ENCODE results near the gene ANTKMT.

Gene ANTKMT

DNA sequence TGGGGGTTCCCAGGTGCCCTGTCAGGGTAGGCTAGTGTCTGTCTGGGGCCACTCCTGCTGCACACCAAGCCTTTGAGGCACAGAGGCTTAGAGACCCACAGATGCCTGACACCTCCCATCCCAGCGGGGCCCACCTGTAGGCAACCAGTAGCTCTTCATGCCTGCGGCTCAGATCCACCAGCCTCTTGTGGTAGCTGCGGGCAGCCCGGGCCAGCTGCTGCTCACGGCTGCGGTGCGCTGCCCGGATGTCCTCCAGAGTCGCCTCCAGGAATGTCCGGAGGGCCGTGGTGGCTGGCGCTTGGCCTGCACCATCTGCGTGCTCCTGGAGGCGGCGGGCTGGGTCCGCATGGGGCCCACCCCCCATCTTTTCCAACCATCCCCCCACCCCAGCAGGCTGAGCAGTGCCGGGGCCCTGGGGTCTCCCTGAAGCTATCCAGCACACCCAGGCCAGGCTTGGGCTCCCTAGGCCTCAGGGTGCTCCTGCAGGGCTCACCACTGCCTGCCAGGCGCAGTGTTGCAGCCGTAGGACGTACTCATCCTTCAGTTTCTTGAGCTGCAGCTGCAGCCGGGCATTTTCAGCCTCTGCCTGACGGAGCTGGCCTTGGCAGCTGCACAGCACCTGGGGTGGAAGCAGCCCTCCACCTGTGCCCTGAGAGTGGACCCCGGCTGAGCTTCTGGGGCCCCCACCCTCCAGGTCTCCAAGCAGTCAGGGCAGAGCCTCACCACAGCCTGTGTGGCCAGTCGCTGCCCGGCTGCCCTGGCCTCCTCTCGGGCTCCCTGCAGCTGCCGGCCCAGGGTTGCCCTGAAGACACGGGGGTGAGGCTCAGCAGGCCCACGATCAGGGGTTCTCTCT lies 3.5 kb downstream of the ANTKMT start:
- no peak overlapping the region for H3K27ac ChIP-seq (replicated peaks)
- H3K27me3 ChIP-seq (ENCODE audit: insufficient read depth, poor library complexity, severe bottlenecking): no peaks in the 10 kb centered on the region
- H3K4me3 ChIP-seq (replicated peaks; ENCODE audit: insufficient read depth, low read length): no peak overlapping the region
- no peak for DNase-seq (ENCODE audit: low read depth in 1 of 2, low spot score in 1 of 2)
- no peak for TF ChIP-seq POLR2AphosphoS5 (IDR thresholded peaks at IDR 0.05; ENCODE audit: low read depth)
- no peak for TF ChIP-seq GABPA (IDR thresholded peaks at IDR 0.05; ENCODE audit: low read depth)
- TF ChIP-seq, protein P1, sequence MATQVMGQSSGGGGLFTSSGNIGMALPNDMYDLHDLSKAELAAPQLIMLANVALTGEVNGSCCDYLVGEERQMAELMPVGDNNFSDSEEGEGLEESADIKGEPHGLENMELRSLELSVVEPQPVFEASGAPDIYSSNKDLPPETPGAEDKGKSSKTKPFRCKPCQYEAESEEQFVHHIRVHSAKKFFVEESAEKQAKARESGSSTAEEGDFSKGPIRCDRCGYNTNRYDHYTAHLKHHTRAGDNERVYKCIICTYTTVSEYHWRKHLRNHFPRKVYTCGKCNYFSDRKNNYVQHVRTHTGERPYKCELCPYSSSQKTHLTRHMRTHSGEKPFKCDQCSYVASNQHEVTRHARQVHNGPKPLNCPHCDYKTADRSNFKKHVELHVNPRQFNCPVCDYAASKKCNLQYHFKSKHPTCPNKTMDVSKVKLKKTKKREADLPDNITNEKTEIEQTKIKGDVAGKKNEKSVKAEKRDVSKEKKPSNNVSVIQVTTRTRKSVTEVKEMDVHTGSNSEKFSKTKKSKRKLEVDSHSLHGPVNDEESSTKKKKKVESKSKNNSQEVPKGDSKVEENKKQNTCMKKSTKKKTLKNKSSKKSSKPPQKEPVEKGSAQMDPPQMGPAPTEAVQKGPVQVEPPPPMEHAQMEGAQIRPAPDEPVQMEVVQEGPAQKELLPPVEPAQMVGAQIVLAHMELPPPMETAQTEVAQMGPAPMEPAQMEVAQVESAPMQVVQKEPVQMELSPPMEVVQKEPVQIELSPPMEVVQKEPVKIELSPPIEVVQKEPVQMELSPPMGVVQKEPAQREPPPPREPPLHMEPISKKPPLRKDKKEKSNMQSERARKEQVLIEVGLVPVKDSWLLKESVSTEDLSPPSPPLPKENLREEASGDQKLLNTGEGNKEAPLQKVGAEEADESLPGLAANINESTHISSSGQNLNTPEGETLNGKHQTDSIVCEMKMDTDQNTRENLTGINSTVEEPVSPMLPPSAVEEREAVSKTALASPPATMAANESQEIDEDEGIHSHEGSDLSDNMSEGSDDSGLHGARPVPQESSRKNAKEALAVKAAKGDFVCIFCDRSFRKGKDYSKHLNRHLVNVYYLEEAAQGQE (IDR thresholded peaks at IDR 0.05; ENCODE audit: insufficient replicate concordance, low read depth): no peak
- TF ChIP-seq SPI1 (IDR thresholded peaks at IDR 0.05; ENCODE audit: borderline replicate concordance, low read depth): no peak
- TF ChIP-seq, protein P2, sequence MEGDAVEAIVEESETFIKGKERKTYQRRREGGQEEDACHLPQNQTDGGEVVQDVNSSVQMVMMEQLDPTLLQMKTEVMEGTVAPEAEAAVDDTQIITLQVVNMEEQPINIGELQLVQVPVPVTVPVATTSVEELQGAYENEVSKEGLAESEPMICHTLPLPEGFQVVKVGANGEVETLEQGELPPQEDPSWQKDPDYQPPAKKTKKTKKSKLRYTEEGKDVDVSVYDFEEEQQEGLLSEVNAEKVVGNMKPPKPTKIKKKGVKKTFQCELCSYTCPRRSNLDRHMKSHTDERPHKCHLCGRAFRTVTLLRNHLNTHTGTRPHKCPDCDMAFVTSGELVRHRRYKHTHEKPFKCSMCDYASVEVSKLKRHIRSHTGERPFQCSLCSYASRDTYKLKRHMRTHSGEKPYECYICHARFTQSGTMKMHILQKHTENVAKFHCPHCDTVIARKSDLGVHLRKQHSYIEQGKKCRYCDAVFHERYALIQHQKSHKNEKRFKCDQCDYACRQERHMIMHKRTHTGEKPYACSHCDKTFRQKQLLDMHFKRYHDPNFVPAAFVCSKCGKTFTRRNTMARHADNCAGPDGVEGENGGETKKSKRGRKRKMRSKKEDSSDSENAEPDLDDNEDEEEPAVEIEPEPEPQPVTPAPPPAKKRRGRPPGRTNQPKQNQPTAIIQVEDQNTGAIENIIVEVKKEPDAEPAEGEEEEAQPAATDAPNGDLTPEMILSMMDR (IDR thresholded peaks at IDR 0.05; ENCODE audit: insufficient read depth, low read length): no peak

DNA sequence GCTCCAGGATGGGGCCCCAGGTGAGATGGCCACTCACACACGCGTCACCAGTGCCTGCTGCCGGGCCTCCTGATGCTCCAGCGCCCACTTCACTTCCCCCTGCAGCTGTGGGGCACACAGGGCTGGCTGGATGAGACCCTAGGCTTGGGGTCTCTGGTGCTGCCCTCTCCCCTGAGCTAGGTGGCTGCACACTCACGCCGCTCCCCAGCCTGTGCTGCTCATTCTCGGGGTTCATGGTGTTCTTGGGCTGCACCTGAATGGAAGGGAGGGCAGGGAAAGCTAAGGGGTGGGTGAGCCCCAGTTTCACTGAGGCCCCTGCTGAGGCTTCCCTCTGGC lies 4.1 kb downstream of the ANTKMT start:
- Histone ChIP-seq H3K4me3 (replicated peaks; ENCODE audit: insufficient read depth, low read length) (no peak overlapping the region), H3K27ac (replicated peaks) (no peak overlapping the region), H3K27me3 (ENCODE audit: insufficient read depth, poor library complexity, severe bottlenecking) (no peaks in the 10 kb centered on the region)
- DNase-seq (ENCODE audit: low read depth in 1 of 2, low spot score in 1 of 2): no peak
- TF ChIP-seq GABPA (IDR thresholded peaks at IDR 0.05; ENCODE audit: low read depth) (no peak), POLR2AphosphoS5 (IDR thresholded peaks at IDR 0.05; ENCODE audit: low read depth) (no peak; the same call in 1 of the 2 replicates), SPI1 (IDR thresholded peaks at IDR 0.05; ENCODE audit: borderline replicate concordance, low read depth) (no peak)
- TF ChIP-seq, protein P1 (IDR thresholded peaks at IDR 0.05; ENCODE audit: insufficient replicate concordance, low read depth): no peak
- TF ChIP-seq, protein P2 (IDR thresholded peaks at IDR 0.05; ENCODE audit: insufficient read depth, low read length): no peak

DNA sequence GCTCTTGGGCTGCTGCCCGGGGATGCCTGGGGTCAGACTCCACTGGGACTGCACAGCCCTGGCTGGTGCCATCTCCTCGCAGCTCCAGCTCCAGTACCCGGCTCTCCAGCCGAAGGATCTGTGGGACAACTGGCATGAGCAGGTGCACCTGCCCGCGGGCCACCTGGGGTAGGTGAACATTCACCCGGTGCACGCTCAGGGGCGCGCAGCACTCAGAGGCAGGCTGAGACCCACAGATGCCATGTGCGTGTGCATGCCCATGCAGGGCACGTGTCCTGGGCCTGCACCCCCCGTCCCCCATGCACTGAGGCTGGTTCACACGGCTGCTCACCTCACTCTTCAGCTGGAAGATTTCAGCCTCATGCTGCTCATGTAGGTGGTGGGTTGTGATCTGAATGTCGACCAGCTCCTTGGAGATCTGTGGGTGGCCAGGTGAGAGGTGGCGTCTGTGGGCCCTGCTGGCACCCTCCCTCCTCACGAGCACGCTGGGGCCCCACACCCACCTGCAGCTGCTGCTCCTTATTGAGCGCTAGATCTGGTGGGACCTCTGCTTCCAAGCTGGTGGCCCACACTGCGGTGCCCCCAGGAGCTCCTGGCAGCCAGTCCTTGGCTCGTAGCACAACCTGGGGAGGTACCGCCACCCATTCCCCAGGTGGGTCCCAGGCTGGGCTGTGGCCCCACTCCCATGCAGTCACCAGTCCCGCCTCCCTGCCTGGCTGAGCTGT lies 4.7 kb downstream of the ANTKMT start:
- TF ChIP-seq SPI1 (IDR thresholded peaks at IDR 0.05; ENCODE audit: borderline replicate concordance, low read depth) (no peak), POLR2AphosphoS5 (IDR thresholded peaks at IDR 0.05; ENCODE audit: low read depth) (peak; percentile 51; the same call in 1 of the 2 replicates)
- DNase-seq (ENCODE audit: low read depth in 1 of 2, low spot score in 1 of 2): no peak
- no peaks in the 10 kb centered on the region for H3K27me3 ChIP-seq (ENCODE audit: insufficient read depth, poor library complexity, severe bottlenecking)
- H3K27ac ChIP-seq (replicated peaks): no peak overlapping the region
- no peak overlapping the region for H3K4me3 ChIP-seq (replicated peaks; ENCODE audit: insufficient read depth, low read length)

DNA sequence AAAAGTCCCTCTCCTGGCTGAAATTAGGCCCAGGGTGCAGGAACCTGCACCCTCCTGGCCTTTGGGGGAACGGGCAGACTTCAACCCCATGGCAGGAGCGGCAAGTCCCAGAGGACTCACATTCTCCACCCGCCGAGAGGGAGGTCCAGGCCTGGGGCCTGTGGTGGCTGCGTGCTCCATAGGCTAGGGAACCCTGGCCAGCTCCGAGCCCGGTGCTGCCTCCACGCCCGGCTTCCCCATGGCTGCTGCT lies 5.2 kb downstream of the ANTKMT start:
- TF ChIP-seq GABPA (IDR thresholded peaks at IDR 0.05; ENCODE audit: low read depth) (no peak), POLR2AphosphoS5 (IDR thresholded peaks at IDR 0.05; ENCODE audit: low read depth) (no peak), SPI1 (IDR thresholded peaks at IDR 0.05; ENCODE audit: borderline replicate concordance, low read depth) (no peak)
- TF ChIP-seq, protein P2 (IDR thresholded peaks at IDR 0.05; ENCODE audit: insufficient read depth, low read length): no peak
- TF ChIP-seq, protein P1 (IDR thresholded peaks at IDR 0.05; ENCODE audit: insufficient replicate concordance, low read depth): no peak
- no peak overlapping the region for H3K4me3 ChIP-seq (replicated peaks; ENCODE audit: insufficient read depth, low read length)
- H3K27ac ChIP-seq (replicated peaks): no peak overlapping the region
- no peaks in the 10 kb centered on the region for H3K27me3 ChIP-seq (ENCODE audit: insufficient read depth, poor library complexity, severe bottlenecking)
- no peak for DNase-seq (ENCODE audit: low read depth in 1 of 2, low spot score in 1 of 2)

Data from HL-60 (cell line).